ENCODE results near the gene TNS1.

- TF ChIP-seq E2F1 (CRISPR knock-in tag; IDR thresholded peaks at IDR 0.05): no peak
- TF ChIP-seq CTCF (IDR thresholded peaks at IDR 0.05): no peak
- TF ChIP-seq ZNF121 (CRISPR knock-in tag; IDR thresholded peaks at IDR 0.05): no peak
- TF ChIP-seq ESRRA (CRISPR knock-in tag; IDR thresholded peaks at IDR 0.05; ENCODE audit: borderline replicate concordance): no peak
- TF ChIP-seq CREB1 (CRISPR knock-in tag; IDR thresholded peaks at IDR 0.05): no peak
Observed at GRCh38 chr2:217977840-217978535, 24.8 kb downstream of the TNS1 start.

Data from WTC11 (cell line).